Muscle layer of colon (tissue), 2 donors: ENCODE data around the gene S1PR3.

Experiments used
- H3K27ac ChIP-seq: one replicate; pipeline ENCODE4 v1.7.0; 2013; ENCODE audit warnings: low read depth, mild to moderate bottlenecking, low read length, moderate library complexity
- H3K27me3 ChIP-seq, 2 donors: one replicate each; pipeline ENCODE4 v1.7.0; 2013; ENCODE audit warnings: low read length in 2 of 2, mild to moderate bottlenecking in 2 of 2; ENCODE audit not compliant: insufficient read depth in 2 of 2, control insufficient read depth in 1 of 2
- H3K36me3 ChIP-seq: one replicate; pipeline ENCODE4 v1.7.0; 2013; ENCODE audit warnings: mild to moderate bottlenecking, low read length; ENCODE audit not compliant: insufficient read depth
- H3K4me1 ChIP-seq: one replicate; pipeline ENCODE4 v1.7.0; 2013; ENCODE audit warnings: mild to moderate bottlenecking, low read length; ENCODE audit not compliant: insufficient read depth
- H3K4me3 ChIP-seq, 2 donors: one replicate each; pipeline ENCODE4 v1.7.0; 2013; ENCODE audit warnings: low read length in 2 of 2, low read depth in 1 of 2, mild to moderate bottlenecking in 1 of 2, moderate library complexity in 1 of 2
- H3K9ac ChIP-seq: one replicate; pipeline ENCODE4 v1.7.0; 2013; ENCODE audit warnings: low read length
- H3K9me3 ChIP-seq: one replicate; pipeline ENCODE4 v1.7.0; 2013; ENCODE audit warnings: mild to moderate bottlenecking, low read length
- donor health status: abdominal sarcoma.
- donor health status: Adenocarcinoma of cecum.

S1PR3 gene

GRCh38 chr9:89002987-89003386, 11.7 kb downstream of the S1PR3 start:
- Histone ChIP-seq H3K9ac (no peak overlapping the region), H3K27me3 (no peaks in the 10 kb centered on the region), H3K4me1 (peaks cover 28% of the 10 kb centered on the region), H3K36me3 (no peaks in the 10 kb centered on the region), H3K4me3 (no peak overlapping the region), H3K9me3 (no peaks in the 10 kb centered on the region), H3K27ac (no peak overlapping the region)

GRCh38 chr9:89005323-89005722, 14.1 kb downstream of the S1PR3 start:
- no peak overlapping the region for H3K4me3 ChIP-seq
- no peaks in the 10 kb centered on the region for H3K9me3 ChIP-seq
- peaks cover 13% of the 10 kb centered on the region for H3K4me1 ChIP-seq
- H3K36me3 ChIP-seq, result no peaks in the 10 kb centered on the region
- no peak overlapping the region for H3K27ac ChIP-seq
- no peaks in the 10 kb centered on the region for H3K27me3 ChIP-seq
- no peak overlapping the region for H3K9ac ChIP-seq

- H3K9ac ChIP-seq, result no peak overlapping the region
- no peak overlapping the region for H3K4me3 ChIP-seq
- no peaks in the 10 kb centered on the region for H3K27me3 ChIP-seq
- H3K36me3 ChIP-seq, result no peaks in the 10 kb centered on the region
- H3K27ac ChIP-seq, result no peak overlapping the region
- peaks cover 5% of the 10 kb centered on the region for H3K4me1 ChIP-seq
- no peaks in the 10 kb centered on the region for H3K9me3 ChIP-seq
Observed at GRCh38 chr9:89006267-89006666, 15.0 kb downstream of the S1PR3 start.

GRCh38 chr9:89006996-89007967, 16.0 kb downstream of the S1PR3 start:
- Histone ChIP-seq H3K27ac (no peak overlapping the region), H3K4me1 (no peaks in the 10 kb centered on the region), H3K9me3 (no peaks in the 10 kb centered on the region), H3K36me3 (no peaks in the 10 kb centered on the region), H3K9ac (no peak overlapping the region), H3K27me3 (no peaks in the 10 kb centered on the region), H3K4me3 (no peak overlapping the region)

- no peaks in the 10 kb centered on the region for H3K36me3 ChIP-seq
- no peaks in the 10 kb centered on the region for H3K4me1 ChIP-seq
- H3K9me3 ChIP-seq, result no peaks in the 10 kb centered on the region
- no peak overlapping the region for H3K27ac ChIP-seq
- no peak overlapping the region for H3K9ac ChIP-seq
- no peaks in the 10 kb centered on the region for H3K27me3 ChIP-seq
- H3K4me3 ChIP-seq, result no peak overlapping the region
Observed at GRCh38 chr9:89008055-89008743, 16.9 kb downstream of the S1PR3 start.

GRCh38 chr9:89008744-89009545, 17.7 kb downstream of the S1PR3 start:
- no peak overlapping the region for H3K27ac ChIP-seq
- H3K4me1 ChIP-seq, result no peaks in the 10 kb centered on the region
- no peaks in the 10 kb centered on the region for H3K9me3 ChIP-seq
- H3K27me3 ChIP-seq, result no peaks in the 10 kb centered on the region
- H3K4me3 ChIP-seq, result no peak overlapping the region
- no peaks in the 10 kb centered on the region for H3K36me3 ChIP-seq
- no peak overlapping the region for H3K9ac ChIP-seq

- H3K36me3 ChIP-seq, result no peaks in the 10 kb centered on the region
- no peaks in the 10 kb centered on the region for H3K27me3 ChIP-seq
- no peaks in the 10 kb centered on the region for H3K9me3 ChIP-seq
- H3K4me1 ChIP-seq, result no peaks in the 10 kb centered on the region
- no peak overlapping the region for H3K4me3 ChIP-seq
- H3K27ac ChIP-seq, result no peak overlapping the region
- no peak overlapping the region for H3K9ac ChIP-seq
Observed at GRCh38 chr9:89009546-89009840, 18.2 kb downstream of the S1PR3 start.

GRCh38 chr9:89010056-89010455, 18.8 kb downstream of the S1PR3 start:
- Histone ChIP-seq H3K4me3 (no peak overlapping the region), H3K36me3 (no peaks in the 10 kb centered on the region), H3K9ac (no peak overlapping the region), H3K27ac (no peak overlapping the region), H3K9me3 (no peaks in the 10 kb centered on the region), H3K27me3 (no peaks in the 10 kb centered on the region), H3K4me1 (no peaks in the 10 kb centered on the region)

- H3K27me3 ChIP-seq, result no peaks in the 10 kb centered on the region
- no peaks in the 10 kb centered on the region for H3K4me1 ChIP-seq
- no peak overlapping the region for H3K9ac ChIP-seq
- H3K9me3 ChIP-seq, result no peaks in the 10 kb centered on the region
- no peak overlapping the region for H3K4me3 ChIP-seq
- H3K27ac ChIP-seq, result no peak overlapping the region
- no peaks in the 10 kb centered on the region for H3K36me3 ChIP-seq
Observed at GRCh38 chr9:89010526-89011111, 19.4 kb downstream of the S1PR3 start.

- H3K9me3 ChIP-seq, result no peaks in the 10 kb centered on the region
- no peaks in the 10 kb centered on the region for H3K36me3 ChIP-seq
- no peak overlapping the region for H3K4me3 ChIP-seq
- H3K9ac ChIP-seq, result no peak overlapping the region
- H3K4me1 ChIP-seq, result no peaks in the 10 kb centered on the region
- H3K27ac ChIP-seq, result no peak overlapping the region
- no peaks in the 10 kb centered on the region for H3K27me3 ChIP-seq
Observed at GRCh38 chr9:89011683-89012082, 20.4 kb downstream of the S1PR3 start.
